Dermis microvascular lymphatic vessel endothelial cell (primary cell): Measurements from ENCODE around the gene DIO2. TPM values are rescaled to one million over a fixed set of nuclear protein-coding genes. Genes with fewer than 3 reads are reported as not detected.

Source experiments
- DNase-seq, 2 donors: peaks; one replicate each; pipeline versions ENCODE4 v3.0.0 to v3.0.0-alpha.2; 2010; ENCODE audit warnings: low read depth in 2 of 2
- total RNA-seq: library from RNA; depleted of rRNA; stranded (reverse); fragments of >200 nt; gene quantifications from 2 replicates; pipeline ENCODE4 v1.2.1, GENCODE V29; 2014

Gene DIO2
- total RNA-seq, 1 donor from 2014 or later = not detected

DNA sequence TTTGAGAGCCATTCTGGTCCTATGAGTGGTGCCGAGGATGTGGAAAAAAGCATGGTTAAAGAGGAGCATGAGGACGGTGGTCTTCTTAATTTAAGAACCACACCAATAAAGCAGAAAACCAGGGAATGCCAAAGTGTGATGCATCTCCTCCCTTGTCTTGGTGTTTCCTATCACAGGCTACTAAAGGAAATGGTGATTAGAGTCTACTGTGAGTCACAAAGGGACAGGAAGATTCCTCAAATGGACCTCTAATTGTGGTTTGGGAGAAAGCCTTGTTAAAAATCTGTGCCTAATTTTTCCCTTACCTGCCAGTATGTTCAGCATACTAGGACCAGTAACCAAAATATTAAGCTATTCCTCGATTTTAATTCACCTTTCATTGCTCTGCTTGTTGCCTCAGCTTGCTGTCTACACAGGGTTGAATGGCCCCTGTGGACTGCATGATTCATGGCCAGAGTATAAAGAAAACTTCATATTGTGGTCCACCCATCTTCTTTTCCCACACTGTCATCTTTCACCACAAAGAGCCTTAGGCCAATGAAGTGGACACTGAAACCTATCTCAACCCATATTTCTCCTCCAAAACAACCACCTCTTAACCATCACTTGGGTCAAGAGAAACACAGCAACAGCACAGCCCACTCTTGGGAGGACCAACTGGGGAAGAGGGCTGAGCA, 38.8 kb downstream of the DIO2 start:
- no peak for DNase-seq

DNA sequence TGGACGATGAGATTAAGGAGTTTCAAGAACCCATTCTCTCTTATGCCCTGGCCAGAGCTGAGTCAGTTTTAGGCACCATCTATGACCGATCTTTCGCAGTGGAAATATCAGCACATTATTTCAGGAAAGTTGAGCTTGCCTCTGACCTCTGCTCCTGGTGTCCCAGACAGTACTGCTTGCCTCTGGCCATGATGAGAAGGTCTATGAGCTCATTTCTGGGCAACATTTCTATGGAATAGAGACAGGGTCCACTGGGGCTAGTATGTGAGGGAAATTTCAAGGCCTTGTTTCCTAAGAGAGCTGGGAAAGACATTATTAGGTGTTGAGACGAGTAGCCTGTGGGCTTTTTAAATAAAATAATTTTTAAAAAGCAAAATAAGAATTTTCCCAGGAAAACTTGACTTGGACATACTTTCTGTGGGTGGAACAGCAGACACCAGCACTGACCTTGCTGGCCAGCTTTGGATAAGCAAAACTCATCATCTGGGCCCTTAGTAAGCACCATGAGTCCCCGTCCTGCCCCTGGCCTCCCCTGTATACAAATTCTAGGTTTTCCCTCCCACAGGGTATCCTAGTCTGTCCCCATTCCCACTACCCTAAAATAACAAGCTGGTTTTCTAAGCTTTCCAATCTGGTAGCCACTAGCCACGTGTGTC, 43.4 kb downstream of the DIO2 start:
- DNase-seq = no peak

DNA sequence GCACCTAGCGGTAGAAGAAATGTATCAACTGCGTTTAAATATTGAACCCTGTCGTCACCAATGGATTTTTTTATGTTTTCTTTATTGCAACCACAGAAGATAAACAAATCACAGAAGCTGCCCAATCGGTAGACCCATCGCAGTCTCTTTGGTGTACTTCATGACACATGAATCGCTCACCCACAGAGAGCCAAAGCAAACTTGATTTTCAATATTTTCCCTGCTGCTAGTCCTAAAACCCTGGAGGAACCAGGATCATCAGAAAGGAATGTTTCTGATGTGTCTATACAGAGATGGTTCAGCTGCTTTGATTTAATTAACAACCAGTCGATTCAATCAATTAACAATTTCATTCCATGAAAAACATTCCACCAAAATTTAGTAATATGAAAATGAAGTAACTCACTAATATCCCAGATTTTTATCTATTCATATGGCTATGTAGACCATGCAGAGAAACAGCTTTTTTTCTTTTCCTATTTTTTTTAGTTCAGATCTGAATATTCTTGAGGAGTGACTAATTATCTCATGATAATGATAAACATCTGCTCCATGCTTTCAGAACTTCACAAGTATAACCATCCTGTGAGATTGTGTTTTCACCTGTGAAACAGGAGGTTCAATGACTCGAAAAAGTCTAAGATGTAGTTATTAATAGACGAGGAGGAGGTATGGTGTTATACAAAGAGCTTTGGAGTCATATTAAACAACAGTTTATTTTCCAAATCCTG, 46.1 kb downstream of the DIO2 start:
- no peak for DNase-seq

DNA sequence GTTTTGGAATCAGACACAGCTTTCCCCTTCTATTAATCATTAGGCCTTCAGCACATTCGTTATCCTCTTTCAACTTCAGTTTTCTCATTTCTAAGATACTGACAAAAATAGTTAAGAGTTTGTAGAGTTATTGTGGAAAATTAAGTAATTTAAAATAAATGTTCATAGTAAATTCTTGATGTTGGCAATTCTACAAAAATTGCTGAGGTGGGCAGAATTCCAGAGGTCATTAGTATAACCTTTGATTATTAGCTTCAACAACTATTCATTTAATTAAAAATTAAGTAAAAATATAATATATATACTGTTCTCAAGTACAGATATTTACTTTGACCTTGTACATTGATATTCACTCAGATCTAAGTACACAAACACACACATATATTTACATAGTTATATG, 58.5 kb downstream of the DIO2 start:
- DNase-seq = no peak

DNA sequence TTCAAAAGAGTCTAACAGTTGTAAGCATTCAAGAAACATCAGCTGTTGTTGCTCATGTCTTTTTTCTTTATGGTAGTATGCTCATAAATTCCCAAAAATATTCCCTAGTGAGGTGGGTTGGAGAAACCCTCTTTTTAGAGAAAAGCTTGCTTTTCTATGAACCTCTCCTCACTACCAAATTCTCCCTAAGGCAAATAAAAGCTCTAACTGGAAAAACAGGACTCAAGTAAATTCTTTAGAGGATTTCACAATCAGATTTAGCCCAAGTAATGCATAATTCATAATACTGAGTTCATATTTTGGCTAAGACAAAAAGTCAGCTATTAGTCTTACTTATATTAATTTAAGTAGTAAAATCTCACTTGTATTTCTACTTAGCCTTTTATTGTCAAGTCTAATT, 59.1 kb downstream of the DIO2 start:
- DNase-seq = no peak

DNA sequence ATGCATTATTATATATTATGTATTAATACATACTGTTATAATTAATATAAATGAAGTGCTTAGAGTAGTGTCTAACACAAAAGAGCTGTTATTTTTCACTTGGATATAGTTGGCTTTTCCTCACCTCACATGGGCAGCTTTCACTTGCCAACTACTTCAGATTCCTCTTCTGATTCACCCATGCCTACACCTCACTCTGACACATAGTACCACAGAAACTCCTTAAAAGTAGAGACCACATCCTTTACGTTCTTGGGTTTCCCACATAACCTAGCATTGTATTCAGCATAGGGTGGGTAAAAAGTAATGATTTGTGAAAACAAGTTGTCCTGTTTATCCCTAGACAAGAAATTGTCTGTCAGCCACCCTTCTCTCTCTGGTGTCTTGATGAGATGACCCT, 61.0 kb downstream of the DIO2 start:
- DNase-seq = no peak
